Lung (tissue), 12 donors: ENCODE measurements around the gene COL4A2. TPM values are rescaled to one million over a fixed set of nuclear protein-coding genes. Genes with fewer than 3 reads are reported as not detected.

Source experiments
- ATAC-seq: fragments of 200-7000 bp; cut with Tn5 transposase; one replicate; pipeline ENCODE4 v1.9.1; 2020; ENCODE audit warnings: moderate number of reproducible peaks; ENCODE audit not compliant: insufficient read depth, low FRiP score
- DNase-seq, 3 donors: peaks; one replicate each; pipeline ENCODE4 v3.0.0-alpha.2; 2013 to 2017
- H3K27ac ChIP-seq, 2 donors: one replicate each; pipeline ENCODE4 v1.5.1; 2013; ENCODE audit warnings: mild to moderate bottlenecking in 2 of 2, moderate library complexity in 2 of 2, control low read depth in 1 of 2, inconsistent platforms in 1 of 2, low read depth in 1 of 2, low read length in 1 of 2
- H3K27me3 ChIP-seq, 3 donors: one replicate each; pipeline ENCODE4 v1.5.1; 2013; ENCODE audit warnings: low read length in 2 of 3; ENCODE audit not compliant: control insufficient read depth in 3 of 3, insufficient read depth in 3 of 3
- H3K36me3 ChIP-seq, 4 donors: one replicate each; pipeline ENCODE4 v1.5.1; 2013; ENCODE audit warnings: low read length in 4 of 4, mild to moderate bottlenecking in 1 of 4, moderate library complexity in 1 of 4; ENCODE audit not compliant: control insufficient read depth in 4 of 4, insufficient read depth in 4 of 4
- H3K4me1 ChIP-seq, 5 donors: one replicate each; pipeline ENCODE4 v1.5.1; 2013; ENCODE audit warnings: low read length in 5 of 5, mild to moderate bottlenecking in 2 of 5, moderate library complexity in 1 of 5; ENCODE audit not compliant: control insufficient read depth in 5 of 5, insufficient read depth in 5 of 5
- H3K4me3 ChIP-seq: one replicate; pipeline ENCODE4 v1.5.1; 2013; ENCODE audit warnings: mild to moderate bottlenecking, control low read depth, moderate library complexity
- H3K9ac ChIP-seq, 2 donors: one replicate each; pipeline ENCODE4 v1.5.1; 2013; ENCODE audit warnings: low read length in 2 of 2, control low read depth in 1 of 2; ENCODE audit not compliant: insufficient read depth in 1 of 2
- H3K9me3 ChIP-seq, 4 donors: one replicate each; pipeline ENCODE4 v1.5.1; 2013; ENCODE audit warnings: low read length in 3 of 4, mild to moderate bottlenecking in 1 of 4, moderate library complexity in 1 of 4; ENCODE audit not compliant: control insufficient read depth in 4 of 4, insufficient read depth in 3 of 4
- WGBS, 2 donors: extraction: QIAGEN DNeasy Blood & Tissue Kit; methylation state at CpG; one replicate each; pipeline ENCODE4 v1.1.7; 2013; 5-methylcytosine and 5-hydroxymethylcytosine counted together
- polyA plus RNA-seq, 2 donors: library from polyadenylated mRNA; stranded (reverse); fragments of 200-250 nt; gene quantifications; one replicate each; pipeline ENCODE4 v1.2.1, GENCODE V29; 2013
- total RNA-seq, 2 donors: library from RNA; depleted of rRNA in 1 of 2; stranded (reverse); fragments of >200 nt in 1 of 2; gene quantifications; one replicate each; pipeline ENCODE4 v1.2.1, GENCODE V29; 2014 to 2021
- TF ChIP-seq, protein P1 (sequence below): IDR thresholded peaks from 2 replicates; pipeline ENCODE4 v1.5.1; 2012; ENCODE audit warnings: mild to moderate bottlenecking; ENCODE audit errors: control extremely low read depth, extremely low read depth
- donor health status: control.
- donor health status: control.
- donor health status: Bipolar disorder and iron deficiency.
- donor health status: healthy.
- donor health status: DM: yes; HTN: yes; CAD: no.

Gene COL4A2
- total and polyA plus RNA-seq, 4 donors = 169 to 627 (median 339) TPM

DNA sequence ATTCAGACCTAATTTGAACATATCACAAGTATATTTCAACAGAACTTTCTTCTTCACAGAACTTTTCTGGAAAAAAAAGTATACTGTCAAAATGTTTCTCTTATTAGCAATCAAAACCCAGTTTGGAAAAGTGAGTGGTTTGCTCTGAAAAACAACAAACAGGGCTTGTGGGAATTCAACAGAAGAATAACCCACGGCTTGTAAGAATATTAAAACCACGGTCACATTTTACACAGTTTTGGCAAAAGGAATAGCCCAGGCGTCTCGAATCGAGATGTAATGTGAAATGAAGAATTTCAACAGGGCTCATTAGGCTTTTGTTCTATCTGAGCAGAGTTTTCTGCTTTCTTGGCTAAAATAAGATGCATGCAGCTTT lies 70.7 kb downstream of the COL4A2 start:
- Histone ChIP-seq H3K27me3 (no peaks in the 10 kb centered on the region), H3K36me3 (peaks cover 0 to 3% (median 0%) of the 10 kb centered on the region in 4 donors), H3K9ac (no peak overlapping the region), H3K4me1 (peaks cover 7 to 32% (median 16%) of the 10 kb centered on the region in 5 donors), H3K9me3 (no peaks in the 10 kb centered on the region), H3K27ac (no peak overlapping the region), H3K4me3 (no peak overlapping the region)
- DNase-seq (no peak), ATAC-seq (no peak)
- 83 to 94% methylated on average over 5 of the region's 5 CpGs for WGBS, 2 donors
- TF ChIP-seq, protein P1, sequence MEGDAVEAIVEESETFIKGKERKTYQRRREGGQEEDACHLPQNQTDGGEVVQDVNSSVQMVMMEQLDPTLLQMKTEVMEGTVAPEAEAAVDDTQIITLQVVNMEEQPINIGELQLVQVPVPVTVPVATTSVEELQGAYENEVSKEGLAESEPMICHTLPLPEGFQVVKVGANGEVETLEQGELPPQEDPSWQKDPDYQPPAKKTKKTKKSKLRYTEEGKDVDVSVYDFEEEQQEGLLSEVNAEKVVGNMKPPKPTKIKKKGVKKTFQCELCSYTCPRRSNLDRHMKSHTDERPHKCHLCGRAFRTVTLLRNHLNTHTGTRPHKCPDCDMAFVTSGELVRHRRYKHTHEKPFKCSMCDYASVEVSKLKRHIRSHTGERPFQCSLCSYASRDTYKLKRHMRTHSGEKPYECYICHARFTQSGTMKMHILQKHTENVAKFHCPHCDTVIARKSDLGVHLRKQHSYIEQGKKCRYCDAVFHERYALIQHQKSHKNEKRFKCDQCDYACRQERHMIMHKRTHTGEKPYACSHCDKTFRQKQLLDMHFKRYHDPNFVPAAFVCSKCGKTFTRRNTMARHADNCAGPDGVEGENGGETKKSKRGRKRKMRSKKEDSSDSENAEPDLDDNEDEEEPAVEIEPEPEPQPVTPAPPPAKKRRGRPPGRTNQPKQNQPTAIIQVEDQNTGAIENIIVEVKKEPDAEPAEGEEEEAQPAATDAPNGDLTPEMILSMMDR = no peak

DNA sequence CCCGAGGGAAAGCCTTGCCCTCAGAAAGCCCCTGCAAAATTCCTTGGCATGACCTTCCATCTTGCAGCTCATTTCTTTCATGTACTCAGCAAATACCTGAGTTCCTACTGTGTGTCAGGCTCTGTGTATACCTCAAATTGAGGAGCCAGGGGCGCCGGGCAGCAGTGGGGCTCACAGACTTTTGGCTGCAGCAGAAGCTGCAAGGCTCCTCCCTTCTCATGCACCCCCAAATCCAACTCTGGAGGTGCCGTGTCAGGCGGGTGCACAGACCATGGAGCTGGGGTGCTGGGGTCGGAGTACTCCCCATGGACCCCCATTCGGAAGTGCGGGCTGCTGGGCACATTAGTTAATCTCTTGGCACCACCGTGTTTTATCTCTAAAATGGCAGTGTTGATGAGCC lies 72.3 kb downstream of the COL4A2 start:
- Histone ChIP-seq H3K9me3 (no peaks in the 10 kb centered on the region), H3K4me1 (peaks cover 7 to 28% (median 16%) of the 10 kb centered on the region in 5 donors)

GRCh38 chr13:110379905-110380341 lies 72.8 kb downstream of the COL4A2 start:
- no peak overlapping the region for H3K4me3 ChIP-seq
- DNase-seq (no peak), ATAC-seq (no peak)
- WGBS, 2 donors = 56 to 61% methylated on average over 4 of the region's 4 CpGs
- H3K4me1 ChIP-seq = peaks cover 7 to 24% (median 16%) of the 10 kb centered on the region in 5 donors
- H3K36me3 ChIP-seq = peaks cover 0 to 4% (median 1%) of the 10 kb centered on the region in 4 donors
- H3K9me3 ChIP-seq = no peaks in the 10 kb centered on the region
- no peaks in the 10 kb centered on the region for H3K27me3 ChIP-seq
- H3K9ac ChIP-seq = no peak overlapping the region
- TF ChIP-seq, protein P1 = no peak
- H3K27ac ChIP-seq = no peak overlapping the region

More for the DNA sequence above, 72.3 kb downstream of the COL4A2 start:
- H3K9ac ChIP-seq = no peak overlapping the region
- TF ChIP-seq, protein P1 = no peak
- H3K27me3 ChIP-seq = no peaks in the 10 kb centered on the region
- H3K27ac ChIP-seq = no peak overlapping the region
- H3K4me3 ChIP-seq = no peak overlapping the region
- 92 to 98% methylated on average over 9 of the region's 9 CpGs for WGBS, 2 donors
- ATAC-seq (no peak), DNase-seq (no peak)
- peaks cover 0 to 4% (median 1%) of the 10 kb centered on the region in 4 donors for H3K36me3 ChIP-seq

GRCh38 chr13:110380359-110381028 lies 73.4 kb downstream of the COL4A2 start:
- Histone ChIP-seq H3K27ac (peak overlapping the region in 1 of 2 donors; percentile 51), H3K4me3 (no peak overlapping the region), H3K27me3 (no peaks in the 10 kb centered on the region), H3K9ac (no peak overlapping the region), H3K9me3 (no peaks in the 10 kb centered on the region), H3K4me1 (peaks cover 7 to 24% (median 16%) of the 10 kb centered on the region in 5 donors), H3K36me3 (peaks cover 0 to 4% (median 0%) of the 10 kb centered on the region in 4 donors)
- DNase-seq = no peak
- no peak for ATAC-seq
- 68 to 79% methylated on average over 14 of the region's 14 CpGs for whole genome bisulfite sequencing, 2 donors
- TF ChIP-seq, protein P1 = no peak
